HEK293 (cell line): ENCODE results near the gene ANO9.

Source experiments
- CTCF ChIA-PET: fragments of 350-600 bp; formaldehyde crosslinking; extraction: SDS; loops from one replicate; lab custom pipeline; 2021; ENCODE audit warnings: antibody characterized with exemption; lab: Yijun Ruan, JAX
- POLR2A ChIA-PET: fragments of 300-600 bp; formaldehyde crosslinking; extraction: SDS; loops from one replicate; lab custom pipeline; 2020; ENCODE audit warnings: antibody characterized with exemption, inconsistent platforms; lab: Yijun Ruan, JAX
- H3K27ac ChIP-seq: fragments of 200-500 bp; sonication (Bioruptor generic); 2 replicates; pipeline ENCODE4 v1.5.1; 2014; ENCODE audit warnings: low read depth, low read length, control low read depth, inconsistent platforms; ENCODE audit errors: extremely low read depth
- H3K36me3 ChIP-seq, 2 experiments: fragments of 200-500 bp in 1 of 2; sonication (Bioruptor generic) in 1 of 2; 1 replicate in 1 of 2; 2 replicates in 1 of 2; pipeline ENCODE4 v1.5.1; 2014 to 2017; ENCODE audit warnings: inconsistent platforms in 2 of 2, low read length in 2 of 2; ENCODE audit not compliant: control insufficient read depth in 2 of 2, insufficient read depth in 1 of 2
- H3K4me1 ChIP-seq: fragments of 200-500 bp; sonication (Bioruptor generic); 2 replicates; pipeline ENCODE4 v1.5.1; 2014; ENCODE audit warnings: mild to moderate bottlenecking, low read length, inconsistent platforms; ENCODE audit not compliant: control insufficient read depth, insufficient read depth
- H3K4me3 ChIP-seq: 2 replicates; pipeline ENCODE4 v1.5.1; 2011; ENCODE audit warnings: low read depth, mild to moderate bottlenecking, control low read depth, low read length, moderate library complexity
- H3K9me3 ChIP-seq: fragments of 200-500 bp; sonication (Bioruptor generic); 2 replicates; pipeline ENCODE4 v1.5.1; 2014; ENCODE audit warnings: low read depth, low read length, inconsistent platforms; ENCODE audit not compliant: control insufficient read depth, insufficient read depth
- FEZF1 ChIP-seq: fragments of 450-650 bp; formaldehyde crosslinking; IDR thresholded peaks from 2 replicates; pipeline ENCODE4 v1.5.1; 2016; ENCODE audit warnings: missing biosample characterization, missing genetic modification characterization
- GLIS2 ChIP-seq: fragments of 450-650 bp; formaldehyde crosslinking; IDR thresholded peaks from 2 replicates; pipeline ENCODE4 v1.5.1; 2016; ENCODE audit warnings: missing biosample characterization, missing genetic modification characterization
- HIC1 ChIP-seq: fragments of 450-650 bp; formaldehyde crosslinking; IDR thresholded peaks from 2 replicates; pipeline ENCODE4 v1.5.1; 2016; ENCODE audit warnings: missing biosample characterization, missing genetic modification characterization
- PBX3 ChIP-seq: sonication (generic); formaldehyde crosslinking; IDR thresholded peaks from 2 replicates; pipeline ENCODE4 v1.8.1; 2022; ENCODE audit warnings: mild to moderate bottlenecking, moderate library complexity, missing genetic modification reagents
- PRDM1 ChIP-seq: fragments of 450-650 bp; formaldehyde crosslinking; IDR thresholded peaks from 2 replicates; pipeline ENCODE4; 2016; ENCODE audit warnings: missing biosample characterization, missing genetic modification characterization
- REPIN1 ChIP-seq: fragments of 450-650 bp; formaldehyde crosslinking; IDR thresholded peaks from 2 replicates; pipeline ENCODE4 v1.5.1; 2017; ENCODE audit warnings: missing biosample characterization, missing genetic modification characterization, low read depth
- SCRT2 ChIP-seq: fragments of 450-650 bp; formaldehyde crosslinking; IDR thresholded peaks from 2 replicates; pipeline ENCODE4 v1.5.1; 2016; ENCODE audit warnings: missing biosample characterization, missing genetic modification characterization
- SP2 ChIP-seq: fragments of 450-650 bp; formaldehyde crosslinking; IDR thresholded peaks from 2 replicates; pipeline ENCODE4 v1.5.1; 2016; ENCODE audit warnings: missing biosample characterization, missing genetic modification characterization
- ZNF146 ChIP-seq: fragments of 450-650 bp; formaldehyde crosslinking; IDR thresholded peaks from 2 replicates; pipeline ENCODE4 v1.5.1; 2016; ENCODE audit warnings: missing biosample characterization, missing genetic modification characterization
- ZNF175 ChIP-seq: fragments of 450-650 bp; formaldehyde crosslinking; IDR thresholded peaks from 2 replicates; pipeline ENCODE4 v1.5.1; 2016; ENCODE audit warnings: missing biosample characterization, missing genetic modification characterization
- ZNF311 ChIP-seq: fragments of 450-650 bp; formaldehyde crosslinking; IDR thresholded peaks from 2 replicates; pipeline ENCODE4 v1.5.1; 2017; ENCODE audit warnings: missing biosample characterization, missing genetic modification characterization, borderline replicate concordance
- ZNF366 ChIP-seq: fragments of 450-650 bp; formaldehyde crosslinking; conservative IDR thresholded peaks from 2 replicates; pipeline ENCODE4 v1.5.1; 2016; ENCODE audit warnings: missing biosample characterization, missing genetic modification characterization
- ZNF426 ChIP-seq: fragments of 450-650 bp; formaldehyde crosslinking; IDR thresholded peaks from 2 replicates; pipeline ENCODE4 v1.5.1; 2017; ENCODE audit warnings: missing biosample characterization, missing genetic modification characterization, mild to moderate bottlenecking, inconsistent platforms, moderate library complexity
- ZNF48 ChIP-seq: fragments of 450-650 bp; formaldehyde crosslinking; IDR thresholded peaks from 2 replicates; pipeline ENCODE4 v1.5.1; 2016; ENCODE audit warnings: missing biosample characterization, missing genetic modification characterization
- ZNF488 ChIP-seq: fragments of 450-650 bp; formaldehyde crosslinking; IDR thresholded peaks from 2 replicates; pipeline ENCODE4 v1.5.1; 2016; ENCODE audit warnings: missing biosample characterization, missing genetic modification characterization
- ZNF76 ChIP-seq: fragments of 450-650 bp; formaldehyde crosslinking; IDR thresholded peaks from 2 replicates; pipeline ENCODE4; 2016; ENCODE audit warnings: low read depth, missing biosample characterization, missing genetic modification characterization, borderline replicate concordance
- TF ChIP-seq, protein P1 (sequence below): fragments of 450-650 bp; formaldehyde crosslinking; IDR thresholded peaks from 2 replicates; pipeline ENCODE4 v1.5.1; 2017; ENCODE audit warnings: missing biosample characterization, missing genetic modification characterization
- TF ChIP-seq, protein P2 (sequence below): fragments of 450-650 bp; formaldehyde crosslinking; IDR thresholded peaks from 2 replicates; pipeline ENCODE4 v1.5.1; 2016; ENCODE audit warnings: missing biosample characterization, missing genetic modification characterization

The ANO9 gene

DNA sequence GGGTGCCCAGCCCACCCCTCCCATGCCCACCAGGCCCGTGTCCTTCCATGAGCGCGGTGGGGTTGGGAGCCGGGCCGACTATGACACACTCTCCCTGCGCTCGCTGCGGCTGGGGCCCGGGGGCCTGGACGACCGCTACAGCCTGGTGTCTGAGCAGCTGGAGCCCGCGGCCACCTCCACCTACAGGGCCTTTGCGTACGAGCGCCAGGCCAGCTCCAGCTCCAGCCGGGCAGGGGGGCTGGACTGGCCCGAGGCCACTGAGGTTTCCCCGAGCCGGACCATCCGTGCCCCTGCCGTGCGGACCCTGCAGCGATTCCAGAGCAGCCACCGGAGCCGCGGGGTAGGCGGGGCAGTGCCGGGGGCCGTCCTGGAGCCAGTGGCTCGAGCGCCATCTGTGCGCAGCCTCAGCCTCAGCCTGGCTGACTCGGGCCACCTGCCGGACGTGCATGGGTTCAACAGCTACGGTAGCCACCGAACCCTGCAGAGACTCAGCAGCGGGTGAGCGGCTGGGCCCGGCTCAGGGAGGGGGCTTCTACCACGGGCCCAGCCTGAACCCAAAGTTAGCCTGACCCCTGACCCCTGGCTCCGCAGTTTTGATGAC lies 44.8 kb downstream of the ANO9 start:
- Histone ChIP-seq H3K27ac (no peak overlapping the region), H3K4me1 (no peaks in the 10 kb centered on the region; the same call in 1 of the 2 replicates), H3K4me3 (peak overlapping the region; percentile 13), H3K36me3 (peaks cover 0 to 36% of the 10 kb centered on the region in 2 experiments; a peak in 1 of 3 replicates), H3K9me3 (no peaks in the 10 kb centered on the region)
- ChIA-PET CTCF (interaction anchor here (0.6 to 1.4 kb wide), 7 partner anchors 10 to 168 kb away, joined by 3 to 12 read pairs (median 3); no protein-coding TSS in a partner anchor), POLR2A (interaction anchor here (2.0 kb wide), 1 partner anchor 10 kb away, joined by 9 read pairs; no protein-coding TSS in a partner anchor)
- TF ChIP-seq, protein P1, sequence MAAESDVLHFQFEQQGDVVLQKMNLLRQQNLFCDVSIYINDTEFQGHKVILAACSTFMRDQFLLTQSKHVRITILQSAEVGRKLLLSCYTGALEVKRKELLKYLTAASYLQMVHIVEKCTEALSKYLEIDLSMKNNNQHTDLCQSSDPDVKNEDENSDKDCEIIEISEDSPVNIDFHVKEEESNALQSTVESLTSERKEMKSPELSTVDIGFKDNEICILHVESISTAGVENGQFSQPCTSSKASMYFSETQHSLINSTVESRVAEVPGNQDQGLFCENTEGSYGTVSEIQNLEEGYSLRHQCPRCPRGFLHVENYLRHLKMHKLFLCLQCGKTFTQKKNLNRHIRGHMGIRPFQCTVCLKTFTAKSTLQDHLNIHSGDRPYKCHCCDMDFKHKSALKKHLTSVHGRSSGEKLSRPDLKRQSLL (tag by site-specific recombination): peak; percentile 76
- TF ChIP-seq ZNF146 (tag by site-specific recombination): no peak
- TF ChIP-seq ZNF311 (tag by site-specific recombination): no peak
- TF ChIP-seq PBX3 (CRISPR knock-in tag): 0 out of 2 replicates have a peak, but pooled peaks have one; percentile 59
- no peak for TF ChIP-seq HIC1 (tag by site-specific recombination)
- TF ChIP-seq, protein P2, sequence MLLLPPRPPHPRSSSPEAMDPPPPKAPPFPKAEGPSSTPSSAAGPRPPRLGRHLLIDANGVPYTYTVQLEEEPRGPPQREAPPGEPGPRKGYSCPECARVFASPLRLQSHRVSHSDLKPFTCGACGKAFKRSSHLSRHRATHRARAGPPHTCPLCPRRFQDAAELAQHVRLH: no peak
- no peak for TF ChIP-seq REPIN1 (tag by site-specific recombination)
- TF ChIP-seq ZNF175 (tag by site-specific recombination): no peak
- TF ChIP-seq, all 188 proteins: peak for 2

DNA sequence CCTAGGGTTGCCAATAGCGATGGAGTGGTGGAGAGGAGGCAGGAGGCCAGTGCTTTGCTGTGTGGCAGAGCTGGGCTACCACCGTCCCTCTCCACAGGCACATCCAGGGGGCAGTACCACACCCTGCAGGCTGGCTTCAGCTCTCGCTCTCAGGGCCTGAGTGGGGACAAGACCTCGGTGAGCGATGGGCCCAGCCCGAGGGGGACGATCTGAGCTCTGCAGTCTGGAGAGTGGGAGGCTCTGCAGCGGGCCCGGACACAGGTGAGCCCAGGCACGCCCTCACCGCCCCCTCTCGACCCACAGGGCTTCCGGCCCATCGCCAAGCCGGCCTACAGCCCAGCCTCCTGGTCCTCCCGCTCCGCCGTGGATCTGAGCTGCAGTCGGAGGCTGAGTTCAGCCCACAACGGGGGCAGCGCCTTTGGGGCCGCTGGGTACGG lies 45.3 kb downstream of the ANO9 start:
- CTCF ChIA-PET: interaction anchor here (0.6 to 1.4 kb wide), 7 partner anchors 11 to 167 kb away, joined by 3 to 12 read pairs (median 3); no protein-coding TSS in a partner anchor
- Histone ChIP-seq H3K9me3 (no peaks in the 10 kb centered on the region), H3K4me1 (no peaks in the 10 kb centered on the region; the same call in 1 of the 2 replicates), H3K4me3 (peak overlapping the region; percentile 13), H3K27ac (no peak overlapping the region), H3K36me3 (peaks cover 0 to 36% of the 10 kb centered on the region in 2 experiments; a peak in 1 of 3 replicates)
- TF ChIP-seq PRDM1 (tag by site-specific recombination) (no peak), GLIS2 (tag by site-specific recombination) (peak; percentile 37; the same call in 1 of the 2 replicates), ZNF48 (tag by site-specific recombination) (no peak)
- POLR2A ChIA-PET: interaction anchor here (2.0 kb wide), 1 partner anchor 10 kb away, joined by 9 read pairs; no protein-coding TSS in a partner anchor

DNA sequence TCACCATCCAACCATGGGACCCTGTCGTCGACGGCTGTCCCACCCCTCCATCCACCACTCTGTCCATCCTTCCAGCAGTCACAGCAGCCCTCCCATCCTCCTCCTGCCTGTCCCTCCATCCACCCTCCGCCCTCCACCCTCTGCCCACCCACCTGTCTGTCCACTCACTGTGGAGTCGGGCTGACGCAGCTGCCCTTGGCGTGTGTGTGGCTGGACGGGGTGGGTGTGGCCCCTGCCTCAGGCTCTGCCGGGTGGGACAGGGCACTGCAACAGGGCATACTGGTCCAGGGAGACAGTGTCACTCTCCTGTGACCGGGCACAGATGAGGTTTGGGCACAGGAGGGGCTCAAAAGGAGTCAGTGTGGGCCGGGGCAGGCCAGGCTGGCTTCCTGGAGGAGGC lies 45.9 kb downstream of the ANO9 start:
- no peak overlapping the region for H3K4me3 ChIP-seq
- TF ChIP-seq ZNF76 (no peak), FEZF1 (tag by site-specific recombination) (no peak), SCRT2 (tag by site-specific recombination) (no peak), ZNF366 (tag by site-specific recombination) (peak; percentile 72), ZNF146 (tag by site-specific recombination) (no peak), ZNF426 (tag by site-specific recombination) (no peak), SP2 (peak; percentile 20; the same call in 1 of the 2 replicates), ZNF488 (no peak)
- POLR2A ChIA-PET: interaction anchor here (2.0 kb wide), 1 partner anchor 11 kb away, joined by 9 read pairs; no protein-coding TSS in a partner anchor
- H3K4me1 ChIP-seq: no peaks in the 10 kb centered on the region; the same call in 1 of the 2 replicates
- peaks cover 0 to 36% of the 10 kb centered on the region in 2 experiments; a peak in 1 of 3 replicates for H3K36me3 ChIP-seq
- CTCF ChIA-PET: interaction anchor here (0.7 to 1.4 kb wide), 3 partner anchors 49 to 72 kb away, joined by 3 to 12 read pairs (median 4); no protein-coding TSS in a partner anchor
- H3K27ac ChIP-seq: no peak overlapping the region
- H3K9me3 ChIP-seq: no peaks in the 10 kb centered on the region
